Trophoblast cell (in vitro differentiated cells and primary cell): ENCODE data around the gene NOSIP.
A peak's percentile ranks its signal among the peaks of the same experiment; 100 is the strongest.

Source experiments
- DNase-seq, 2 donors: peaks; one replicate each; pipeline ENCODE4 v3.0.0-alpha.2; 2016
- H2AFZ ChIP-seq: 2 replicates; pipeline ENCODE4 v1.6.1; 2013; ENCODE audit warnings: low read length, moderate library complexity, mild to moderate bottlenecking; ENCODE audit not compliant: insufficient read depth, poor library complexity
- H2AK5ac ChIP-seq: 2 replicates; pipeline ENCODE4 v1.6.1; 2013; ENCODE audit warnings: mild to moderate bottlenecking, low read length
- H2BK120ac ChIP-seq: 2 replicates; pipeline ENCODE4 v1.6.1; 2013; ENCODE audit warnings: low read length, mild to moderate bottlenecking, moderate library complexity; ENCODE audit not compliant: insufficient read depth, poor library complexity
- H2BK12ac ChIP-seq: 2 replicates; pipeline ENCODE4 v1.6.1; 2013; ENCODE audit warnings: mild to moderate bottlenecking, low read length, moderate library complexity
- H2BK5ac ChIP-seq: 2 replicates; pipeline ENCODE4 v1.6.1; 2013; ENCODE audit warnings: low read length, low read depth, moderate library complexity, mild to moderate bottlenecking; ENCODE audit not compliant: poor library complexity
- H3K14ac ChIP-seq: 2 replicates; pipeline ENCODE4 v1.6.1; 2013; ENCODE audit warnings: mild to moderate bottlenecking, low read length
- H3K18ac ChIP-seq: 2 replicates; pipeline ENCODE4 v1.6.1; 2013; ENCODE audit warnings: mild to moderate bottlenecking, low read length
- H3K23ac ChIP-seq: 2 replicates; pipeline ENCODE4 v1.6.1; 2013; ENCODE audit warnings: low read length
- H3K27ac ChIP-seq: 2 replicates; pipeline ENCODE4 v1.5.1; 2013; ENCODE audit warnings: low read depth, mild to moderate bottlenecking, inconsistent platforms, low read length, moderate library complexity
- H3K27me3 ChIP-seq: 2 replicates; pipeline ENCODE4 v1.6.1; 2013; ENCODE audit warnings: inconsistent platforms, mild to moderate bottlenecking, low read length, moderate library complexity; ENCODE audit not compliant: insufficient read depth
- H3K36me3 ChIP-seq, 2 experiments: 1 replicate in 1 of 2; 2 replicates in 1 of 2; pipeline ENCODE4 v1.6.1; 2013; ENCODE audit warnings: low read length in 2 of 2, mild to moderate bottlenecking in 2 of 2, moderate library complexity in 1 of 2; ENCODE audit not compliant: insufficient read depth in 2 of 2, control insufficient read depth in 1 of 2
- H3K4ac ChIP-seq: 2 replicates; pipeline ENCODE4 v1.6.1; 2013; ENCODE audit warnings: low read depth, mild to moderate bottlenecking, low read length, moderate library complexity
- H3K4me1 ChIP-seq, 2 experiments: 1 replicate in 1 of 2; 2 replicates in 1 of 2; pipeline ENCODE4 v1.6.1; 2013; ENCODE audit warnings: low read length in 2 of 2, mild to moderate bottlenecking in 2 of 2, moderate library complexity in 1 of 2; ENCODE audit not compliant: insufficient read depth in 2 of 2, control insufficient read depth in 1 of 2
- H3K4me2 ChIP-seq: 2 replicates; pipeline ENCODE4 v1.6.1; 2013; ENCODE audit warnings: inconsistent platforms, mild to moderate bottlenecking, low read length, moderate library complexity
- H3K4me3 ChIP-seq: 2 replicates; pipeline ENCODE4 v1.5.1; 2013; ENCODE audit warnings: mild to moderate bottlenecking, low read depth, low read length, inconsistent platforms
- H3K79me1 ChIP-seq: one replicate; pipeline ENCODE4 v1.6.1; 2013; ENCODE audit warnings: low read length
- H3K79me2 ChIP-seq: 2 replicates; pipeline ENCODE4 v1.6.1; 2013; ENCODE audit warnings: low read length, mild to moderate bottlenecking; ENCODE audit not compliant: control insufficient read depth, insufficient read depth, poor library complexity
- H3K9ac ChIP-seq: 2 replicates; pipeline ENCODE4 v1.6.1; 2013; ENCODE audit warnings: mild to moderate bottlenecking, low read length
- H3K9me3 ChIP-seq: 2 replicates; pipeline ENCODE4 v1.6.1; 2013; ENCODE audit warnings: low read depth, mild to moderate bottlenecking, control low read depth, inconsistent platforms, low read length; ENCODE audit not compliant: insufficient read depth
- H4K12ac ChIP-seq: 2 replicates; pipeline ENCODE4 v1.6.1; 2013; ENCODE audit warnings: low read depth, mild to moderate bottlenecking, low read length, moderate library complexity
- H4K8ac ChIP-seq: 2 replicates; pipeline ENCODE4 v1.6.1; 2013; ENCODE audit warnings: low read depth, mild to moderate bottlenecking, low read length, moderate library complexity
- H4K91ac ChIP-seq: one replicate; pipeline ENCODE4 v1.6.1; 2013; ENCODE audit warnings: low read depth, mild to moderate bottlenecking, low read length, moderate library complexity
- WGBS: extraction: QIAGEN DNeasy Blood & Tissue Kit; methylation state at CpG from one replicate; pipeline ENCODE4 v1.1.7; 2013; ENCODE audit warnings: missing lambda C conversion rate; ENCODE audit not compliant: insufficient read length, insufficient coverage; ENCODE audit errors: extremely low coverage; 5-methylcytosine and 5-hydroxymethylcytosine counted together

The NOSIP gene

DNA sequence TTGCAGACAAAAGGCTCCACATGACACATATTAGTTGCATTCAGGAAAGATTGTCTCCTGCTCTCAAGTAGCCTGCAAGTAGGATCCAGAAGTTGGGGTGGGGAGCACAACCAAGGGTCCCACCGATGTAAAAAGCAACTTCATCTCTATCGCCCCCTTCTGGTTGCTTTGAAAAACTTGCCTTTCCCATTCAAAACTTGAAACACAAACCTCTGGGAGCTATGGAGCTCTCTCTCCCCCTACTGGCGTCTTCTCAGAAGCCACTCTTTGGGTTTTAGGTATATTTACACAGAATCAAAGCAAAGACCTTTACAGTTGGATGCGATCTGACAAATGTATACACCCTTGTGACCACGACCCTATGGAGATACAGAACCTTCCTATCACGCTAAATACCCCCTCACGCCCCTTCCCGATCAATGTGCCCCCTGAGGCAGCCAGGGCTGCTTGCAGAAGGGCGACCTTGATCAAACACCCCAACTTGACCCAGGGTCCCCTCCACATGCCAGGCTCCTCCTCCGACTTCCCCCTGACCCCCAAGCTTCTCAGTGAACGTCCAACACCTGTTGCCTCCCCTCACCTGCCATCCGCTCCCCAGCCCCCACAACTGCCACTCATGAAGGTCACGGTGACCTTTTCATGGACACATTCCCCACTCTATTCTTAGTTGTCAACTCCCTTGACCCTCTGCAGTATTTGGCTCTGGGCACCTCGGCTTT, 10.1 kb downstream of the NOSIP start:
- H3K4me3 ChIP-seq, result no peak overlapping the region
- no peak overlapping the region for H4K12ac ChIP-seq
- no peak overlapping the region for H4K91ac ChIP-seq
- no peak overlapping the region for H3K14ac ChIP-seq
- no peak overlapping the region for H3K18ac ChIP-seq
- peaks cover 3% of the 10 kb centered on the region in 2 experiments for H3K4me1 ChIP-seq
- H4K8ac ChIP-seq, result no peak overlapping the region
- no peak overlapping the region for H3K27ac ChIP-seq
- H3K9me3 ChIP-seq, result no peaks in the 10 kb centered on the region
- H3K79me2 ChIP-seq, result peaks cover 2% of the 10 kb centered on the region
- H3K36me3 ChIP-seq, result peaks cover 7 to 8% of the 10 kb centered on the region in 2 experiments
- H3K27me3 ChIP-seq, result no peaks in the 10 kb centered on the region
- no peak overlapping the region for H3K23ac ChIP-seq
- H3K4ac ChIP-seq, result peak overlapping the region; percentile 34
- WGBS, result no CpG with 5 or more reads among the region's 14 CpGs
- peak; percentile 72 to 94 for DNase-seq
- peak overlapping the region; percentile 33 for H2AK5ac ChIP-seq
- H2BK5ac ChIP-seq, result no peak overlapping the region
- no peak overlapping the region for H2BK120ac ChIP-seq
- H2BK12ac ChIP-seq, result no peak overlapping the region
- H2AFZ ChIP-seq, result no peak overlapping the region
- no peaks in the 10 kb centered on the region for H3K79me1 ChIP-seq
- H3K4me2 ChIP-seq, result no peak overlapping the region
- H3K9ac ChIP-seq, result no peak overlapping the region

DNA sequence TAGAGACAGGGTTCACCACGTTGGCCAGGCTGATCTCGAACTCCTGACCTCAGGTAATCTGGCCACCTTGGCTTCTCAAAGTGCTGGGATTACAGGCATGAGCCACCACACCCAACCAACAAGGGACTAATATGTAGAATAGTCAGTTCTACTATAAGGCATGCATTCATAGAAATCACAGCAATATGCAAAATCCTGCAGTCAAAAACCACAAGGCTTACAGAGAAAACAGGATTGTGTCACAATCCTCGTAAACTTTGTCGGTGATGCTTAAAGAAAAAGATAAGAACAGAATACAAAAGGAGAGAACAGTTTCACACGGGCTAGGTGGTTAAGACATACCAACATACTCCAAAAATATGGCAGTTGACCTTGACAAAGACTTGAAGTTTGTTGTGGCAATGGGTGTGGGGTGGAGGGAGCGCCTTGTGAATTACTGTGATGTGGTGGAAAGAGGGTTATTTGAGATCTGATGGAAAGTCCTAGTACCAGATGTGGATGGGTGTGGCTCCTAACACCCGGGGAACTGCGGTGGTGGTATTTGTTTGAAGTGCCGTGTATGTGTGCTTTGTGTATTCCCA, 12.4 kb downstream of the NOSIP start:
- Histone ChIP-seq H3K18ac (no peak overlapping the region), H4K8ac (no peak overlapping the region), H3K4me1 (peaks cover 3% of the 10 kb centered on the region in 2 experiments), H3K36me3 (peaks cover 0 to 2% of the 10 kb centered on the region in 2 experiments), H3K9ac (no peak overlapping the region), H3K14ac (no peak overlapping the region), H3K4ac (no peak overlapping the region), H3K27ac (no peak overlapping the region), H2BK120ac (no peak overlapping the region), H3K23ac (no peak overlapping the region), H4K91ac (no peak overlapping the region), H3K27me3 (no peaks in the 10 kb centered on the region), H3K4me3 (no peak overlapping the region), H3K79me1 (no peaks in the 10 kb centered on the region), H2BK5ac (no peak overlapping the region), H4K12ac (no peak overlapping the region), H3K79me2 (peaks cover 2% of the 10 kb centered on the region), H2AFZ (no peak overlapping the region), H3K4me2 (no peak overlapping the region), H2BK12ac (no peak overlapping the region), H2AK5ac (no peak overlapping the region), H3K9me3 (no peaks in the 10 kb centered on the region)
- no peak for DNase-seq
- no CpG with 5 or more reads among the region's 9 CpGs for WGBS

DNA sequence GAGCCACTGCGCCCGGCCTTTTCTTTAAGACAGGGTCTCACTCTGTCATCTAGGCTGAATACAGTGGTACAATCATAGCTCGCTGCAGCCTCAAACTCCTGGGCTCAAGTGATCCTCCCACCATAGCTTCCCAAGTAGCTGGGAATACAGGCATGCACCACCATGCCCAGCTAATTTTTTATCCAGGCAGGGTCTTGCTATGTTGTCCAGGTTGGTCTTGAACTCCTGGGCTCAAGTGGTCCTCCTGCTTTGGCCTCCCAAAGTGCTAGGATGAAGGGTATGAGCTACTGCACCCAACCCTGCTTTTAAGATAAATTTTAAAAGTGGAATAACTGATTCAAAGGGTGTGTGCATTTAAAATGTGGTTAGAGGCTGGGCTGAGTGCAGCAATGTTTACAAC, 14.1 kb downstream of the NOSIP start:
- H4K8ac ChIP-seq, result no peak overlapping the region
- H3K36me3 ChIP-seq, result peaks cover 0 to 2% of the 10 kb centered on the region in 2 experiments
- no peak overlapping the region for H3K4me2 ChIP-seq
- H3K27me3 ChIP-seq, result no peaks in the 10 kb centered on the region
- no peak overlapping the region for H3K4me3 ChIP-seq
- H2AFZ ChIP-seq, result no peak overlapping the region
- H3K4me1 ChIP-seq, result peaks cover 0 to 3% of the 10 kb centered on the region in 2 experiments
- no peak overlapping the region for H3K9ac ChIP-seq
- H2BK5ac ChIP-seq, result no peak overlapping the region
- no peak overlapping the region for H3K4ac ChIP-seq
- no peak overlapping the region for H4K12ac ChIP-seq
- no peak overlapping the region for H3K23ac ChIP-seq
- no peaks in the 10 kb centered on the region for H3K79me1 ChIP-seq
- H2BK12ac ChIP-seq, result no peak overlapping the region
- H3K14ac ChIP-seq, result no peak overlapping the region
- H3K79me2 ChIP-seq, result peaks cover 2% of the 10 kb centered on the region
- WGBS, result no CpG with 5 or more reads among the region's 3 CpGs
- H3K9me3 ChIP-seq, result no peaks in the 10 kb centered on the region
- H4K91ac ChIP-seq, result no peak overlapping the region
- no peak overlapping the region for H3K27ac ChIP-seq
- H3K18ac ChIP-seq, result no peak overlapping the region
- DNase-seq, result no peak
- no peak overlapping the region for H2BK120ac ChIP-seq
- no peak overlapping the region for H2AK5ac ChIP-seq

DNA sequence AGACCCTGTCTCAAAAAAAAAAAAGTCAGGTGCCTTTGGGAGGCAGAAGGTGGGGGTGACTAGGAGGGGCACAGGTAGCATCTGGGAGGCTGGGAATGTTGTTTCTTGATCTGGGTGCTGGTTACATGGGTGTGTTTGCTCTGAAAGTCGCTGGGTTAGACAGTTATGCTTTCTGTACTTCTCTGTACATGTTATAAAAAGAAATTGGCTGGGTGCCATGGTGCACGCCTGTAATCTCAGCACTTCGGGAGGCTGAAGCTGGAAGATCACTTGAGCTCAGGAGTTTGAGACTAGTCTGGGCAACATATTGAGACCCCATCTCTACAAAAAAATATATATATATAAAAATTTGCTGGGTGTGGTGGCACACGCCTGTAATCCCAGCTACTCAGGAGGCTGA, 15.1 kb downstream of the NOSIP start:
- no peak overlapping the region for H2BK120ac ChIP-seq
- H3K4ac ChIP-seq, result no peak overlapping the region
- H3K4me1 ChIP-seq, result no peaks in the 10 kb centered on the region
- no peak overlapping the region for H3K9ac ChIP-seq
- H3K4me3 ChIP-seq, result no peak overlapping the region
- no peak overlapping the region for H4K91ac ChIP-seq
- H3K36me3 ChIP-seq, result peaks cover 0 to 4% of the 10 kb centered on the region in 2 experiments
- no peaks in the 10 kb centered on the region for H3K79me1 ChIP-seq
- H3K79me2 ChIP-seq, result peaks cover 2% of the 10 kb centered on the region
- H2AFZ ChIP-seq, result no peak overlapping the region
- H2BK12ac ChIP-seq, result no peak overlapping the region
- H3K18ac ChIP-seq, result no peak overlapping the region
- no peak overlapping the region for H3K4me2 ChIP-seq
- H3K27me3 ChIP-seq, result no peaks in the 10 kb centered on the region
- H2AK5ac ChIP-seq, result no peak overlapping the region
- no peak overlapping the region for H3K27ac ChIP-seq
- WGBS, result no CpG with 5 or more reads among the region's 4 CpGs
- no peak overlapping the region for H2BK5ac ChIP-seq
- no peak overlapping the region for H3K23ac ChIP-seq
- no peak overlapping the region for H3K14ac ChIP-seq
- DNase-seq, result no peak
- no peak overlapping the region for H4K8ac ChIP-seq
- no peak overlapping the region for H4K12ac ChIP-seq
- H3K9me3 ChIP-seq, result no peaks in the 10 kb centered on the region
